ENCODE data around the gene TP53AIP1. TPM values are rescaled to one million over a fixed set of nuclear protein-coding genes. Genes with fewer than 3 reads are reported as not detected.

Gene TP53AIP1
- total and polyA plus RNA-seq, 9 of the 15 experiments (the other 6 are each of a cell fraction or from before 2014, with no cell fraction given), result not detected

- WGBS (ENCODE audit: insufficient coverage, low coverage, missing lambda C conversion rate), result 3% methylated on average over 5 of the region's 5 CpGs
Observed at GRCh38 chr11:128886406-128887124, 56.1 kb downstream of the TP53AIP1 start.

More at GRCh38 chr11:128886406-128887124, 56.1 kb downstream of the TP53AIP1 start:
- ChIA-PET CTCF (ENCODE audit: low intra/inter-chr PET ratio) (no interaction called here), POLR2A (no interaction called here)
- no peak overlapping the region for H3K4me3 ChIP-seq
- DNase-seq (ENCODE audit: extremely low read depth in 1 of 4, low spot score in 3 of 4) (peak in 1 of 4 experiments; percentile 25), ATAC-seq (peak; percentile 66), FAIRE-seq (no peak)
- no peaks in the 10 kb centered on the region for H3K36me3 ChIP-seq (ENCODE audit: control insufficient read depth, insufficient read depth, low read length)
- H3K4me1 ChIP-seq (replicated peaks in 1 of 2; ENCODE audit: control insufficient read depth in 2 of 2, insufficient read depth in 2 of 2, low read length in 2 of 2), result no peaks in the 10 kb centered on the region
- no peaks in the 10 kb centered on the region for H3K79me2 ChIP-seq (ENCODE audit: control insufficient read depth, insufficient read depth, low read length)
- no peak overlapping the region for H3K9ac ChIP-seq (ENCODE audit: insufficient read depth in 1 of 2, low read depth in 2 of 2, low read length in 2 of 2)
- no TSS peak for BruUV-seq (replicated peaks)
- intact Hi-C loops (cut with micrococcal nuclease) (loop anchor here (10.0 kb wide), 1 partner anchor 228 kb away; no protein-coding TSS in a partner anchor), in situ Hi-C loops (cut with MboI) (loop anchor here (25.0 kb wide), 1 partner anchor 426 kb away; no protein-coding TSS in a partner anchor)
- no peak overlapping the region for H2AFZ ChIP-seq (ENCODE audit: low read depth, low read length)
- no peak overlapping the region for H3K4me2 ChIP-seq (ENCODE audit: insufficient read depth, low read length)
- peaks cover 0 to 20% of the 10 kb centered on the region in 2 experiments; a peak in 3 of 5 replicates for H3K27me3 ChIP-seq (ENCODE audit: control insufficient read depth in 2 of 2, insufficient read depth in 2 of 2, low read length in 2 of 2)
- H3K9me3 ChIP-seq (replicated peaks; ENCODE audit: control insufficient read depth, insufficient read depth, low read depth, low read length), result no peaks in the 10 kb centered on the region
- no peaks in the 10 kb centered on the region for H4K20me1 ChIP-seq (replicated peaks; ENCODE audit: control insufficient read depth, insufficient read depth, low read length)
- no peak overlapping the region for H3K27ac ChIP-seq (ENCODE audit: extremely low read depth, low read depth, low read length)
- no peak for TF ChIP-seq MCM7 (IDR thresholded peaks at IDR 0.05)
- no peak for TF ChIP-seq ZNF395 (CRISPR knock-in tag; IDR thresholded peaks at IDR 0.05)
- no peak for TF ChIP-seq U2AF1 (optimal IDR thresholded peaks at IDR 0.05; ENCODE audit: low read depth, low read length)
- TF ChIP-seq HNRNPLL (IDR thresholded peaks at IDR 0.05; ENCODE audit: low read depth, low read length, poor library complexity, severe bottlenecking), result no peak
- TF ChIP-seq DNMT1 (IDR thresholded peaks at IDR 0.05), result no peak
- TF ChIP-seq ARHGAP35 (IDR thresholded peaks at IDR 0.05; ENCODE audit: partially characterized antibody), result no peak
- no peak for TF ChIP-seq SMARCE1 (IDR thresholded peaks at IDR 0.05)
- TF ChIP-seq CTCF (IDR thresholded peaks at IDR 0.05 in 2 of 3, conservative IDR thresholded peaks at IDR 0.05 in 1 of 3; ENCODE audit: insufficient read depth in 2 of 3, low read depth in 1 of 3, low read length in 3 of 3), result peak in 1 of 3 experiments; percentile 24; a peak in 1 of 6 replicates
- TF ChIP-seq E2F5 (CRISPR knock-in tag; IDR thresholded peaks at IDR 0.05), result no peak
- TF ChIP-seq RAD21 (CRISPR knock-in tag; conservative IDR thresholded peaks at IDR 0.05 in 1 of 2, IDR thresholded peaks at IDR 0.05 in 1 of 2), result peak in 1 of 2 experiments; percentile 23; a peak in 1 of 4 replicates
- no peak for TF ChIP-seq ZNF695 (CRISPR knock-in tag; IDR thresholded peaks at IDR 0.05)
- no peak for TF ChIP-seq EGR1 (conservative IDR thresholded peaks at IDR 0.05)
- H3K9me1 ChIP-seq (ENCODE audit: control insufficient read depth, insufficient read depth, low read length), result no peaks in the 10 kb centered on the region

Data from K562 (cell line).